Embryonic facial prominence (tissue), 1 donor: Measurements from ENCODE around the gene TMEM134.
"Not testable (repeated sequence)": the region's sequence is repeated elsewhere in the genome, so short reads cannot be mapped to it uniquely, and the experiment has no call there.

Source experiments
- DNase-seq: peaks from one replicate; pipeline ENCODE4 v3.0.0-alpha.2; 2016; ENCODE audit errors: extremely low spot score

The TMEM134 gene, protein sequence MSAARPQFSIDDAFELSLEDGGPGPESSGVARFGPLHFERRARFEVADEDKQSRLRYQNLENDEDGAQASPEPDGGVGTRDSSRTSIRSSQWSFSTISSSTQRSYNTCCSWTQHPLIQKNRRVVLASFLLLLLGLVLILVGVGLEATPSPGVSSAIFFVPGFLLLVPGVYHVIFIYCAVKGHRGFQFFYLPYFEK

DNA sequence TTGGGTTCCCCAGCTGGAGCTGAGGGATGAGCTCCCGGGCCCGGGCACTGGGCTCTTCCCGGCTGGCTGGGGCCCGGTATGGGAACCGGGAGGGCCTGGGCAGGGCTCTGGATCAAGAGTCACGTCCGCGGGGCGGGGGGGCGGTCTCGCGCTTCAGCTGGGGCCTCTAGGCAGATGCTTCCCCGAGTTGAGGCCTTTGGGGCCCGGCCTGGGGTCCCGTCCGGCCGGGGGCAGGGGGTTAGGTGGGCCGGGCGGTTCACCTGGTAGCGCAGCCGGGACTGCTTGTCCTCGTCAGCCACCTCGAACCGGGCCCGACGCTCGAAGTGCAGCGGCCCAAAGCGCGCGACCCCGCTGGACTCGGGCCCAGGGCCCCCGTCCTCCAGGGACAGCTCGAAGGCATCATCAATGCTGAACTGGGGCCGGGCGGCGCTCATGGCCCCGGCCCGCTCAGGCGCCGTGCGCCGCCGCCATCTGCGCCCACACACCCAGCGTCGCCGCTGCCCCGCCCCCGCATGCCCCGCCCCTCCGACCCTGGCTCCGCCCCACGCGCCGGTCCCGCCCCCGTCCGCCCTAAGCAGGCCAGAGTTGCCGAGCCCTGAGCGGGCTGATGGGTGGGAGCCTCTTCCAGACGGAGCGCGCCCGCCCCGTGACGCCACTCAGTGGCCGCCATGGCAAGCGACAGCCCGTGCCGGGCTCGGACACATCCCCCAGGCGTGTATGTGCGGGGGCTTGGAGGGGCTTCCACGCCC, at the start of gene TMEM134:
TMEM134 (minus strand) TSS at position 493 of the 749 bp plus-strand sequence; CDS start at position 434, 59 bp downstream.
- peak; percentile 82 for DNase-seq

GRCh38 chr11:67517784-67518552, 48.9 kb upstream of the TMEM134 start:
- no peak for DNase-seq

GRCh38 chr11:67516806-67517205, 47.8 kb upstream of the TMEM134 start:
- DNase-seq = no peak

DNA sequence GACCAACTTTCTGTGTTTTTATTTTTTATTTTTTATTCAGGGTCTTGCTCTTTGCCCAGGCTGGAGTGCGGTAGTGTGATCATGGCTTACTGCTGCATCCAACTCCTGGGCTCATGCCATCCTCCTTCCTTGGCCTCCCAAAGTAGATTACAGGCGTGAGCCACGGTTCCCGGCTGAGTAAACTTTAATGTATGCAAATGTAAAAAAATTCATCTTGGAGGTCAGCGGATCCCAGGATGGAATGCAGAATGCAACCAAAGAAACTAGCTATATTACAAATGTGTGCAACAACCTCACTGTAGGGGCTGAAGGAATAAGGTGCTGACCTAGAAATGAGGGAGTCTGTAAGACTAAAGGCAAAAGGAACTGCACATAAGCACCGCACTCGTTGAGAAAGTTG, 45.1 kb upstream of the TMEM134 start:
- no peak for DNase-seq

GRCh38 chr11:67511558-67511957, 42.5 kb upstream of the TMEM134 start:
- not testable (repeated sequence) for DNase-seq

DNA sequence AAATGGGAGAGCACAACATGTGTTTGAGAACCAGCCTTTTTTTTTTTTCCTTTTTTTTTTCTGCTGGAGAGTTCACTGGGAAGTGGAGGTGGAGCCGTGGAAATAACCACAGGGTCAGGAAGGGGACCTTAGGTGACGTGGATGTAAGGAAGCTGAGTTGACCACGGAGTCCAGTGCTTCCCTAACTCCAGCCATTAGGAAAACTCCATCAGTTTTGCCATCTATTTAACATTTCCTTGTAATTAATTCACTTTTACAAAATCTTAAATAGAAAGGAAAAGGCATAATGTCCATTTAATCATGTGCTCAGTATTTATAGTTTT, 40.9 kb upstream of the TMEM134 start:
- DNase-seq = no peak

- DNase-seq = peak; percentile 92
Observed at GRCh38 chr11:67508486-67509121, 39.6 kb upstream of the TMEM134 start.

DNA sequence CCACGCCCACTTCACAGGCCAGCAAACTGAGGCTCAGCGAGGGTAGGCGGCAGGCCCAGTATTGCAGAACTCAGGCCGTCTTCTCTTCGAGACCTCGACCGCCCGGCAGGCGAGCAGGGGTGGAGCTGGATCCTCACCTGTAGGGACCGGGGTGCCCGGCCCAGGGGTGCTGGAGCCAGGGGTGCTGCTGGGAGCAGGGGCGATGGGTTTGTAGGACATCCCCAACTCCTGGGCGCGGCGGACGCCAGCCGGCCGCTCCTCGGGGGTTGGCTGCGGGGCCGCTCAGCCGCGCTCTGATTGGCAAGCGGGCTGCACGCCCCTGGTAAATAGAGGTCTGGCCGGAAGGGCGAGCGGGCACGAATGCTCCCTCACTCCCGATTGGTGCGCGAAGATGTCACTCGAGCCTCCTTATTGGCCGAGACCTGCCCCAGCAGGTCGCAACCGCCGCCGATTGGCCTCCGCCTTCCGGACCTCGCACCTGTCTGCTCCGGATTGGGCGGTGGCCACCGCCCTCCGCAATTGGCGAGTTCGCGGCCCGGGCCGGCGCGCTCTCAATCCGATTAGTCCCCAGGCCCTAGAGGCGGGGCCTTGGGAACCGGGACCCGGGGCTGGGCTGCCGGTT, 38.9 kb upstream of the TMEM134 start, which contains the start of gene CDK2AP2:
CDK2AP2 (minus strand) TSS at position 299 of the 622 bp plus-strand sequence; CDS start at position 219, 80 bp downstream.
- peak; percentile 90 for DNase-seq

- no peak for DNase-seq
Observed at GRCh38 chr11:67507242-67507863, 38.3 kb upstream of the TMEM134 start.

DNA sequence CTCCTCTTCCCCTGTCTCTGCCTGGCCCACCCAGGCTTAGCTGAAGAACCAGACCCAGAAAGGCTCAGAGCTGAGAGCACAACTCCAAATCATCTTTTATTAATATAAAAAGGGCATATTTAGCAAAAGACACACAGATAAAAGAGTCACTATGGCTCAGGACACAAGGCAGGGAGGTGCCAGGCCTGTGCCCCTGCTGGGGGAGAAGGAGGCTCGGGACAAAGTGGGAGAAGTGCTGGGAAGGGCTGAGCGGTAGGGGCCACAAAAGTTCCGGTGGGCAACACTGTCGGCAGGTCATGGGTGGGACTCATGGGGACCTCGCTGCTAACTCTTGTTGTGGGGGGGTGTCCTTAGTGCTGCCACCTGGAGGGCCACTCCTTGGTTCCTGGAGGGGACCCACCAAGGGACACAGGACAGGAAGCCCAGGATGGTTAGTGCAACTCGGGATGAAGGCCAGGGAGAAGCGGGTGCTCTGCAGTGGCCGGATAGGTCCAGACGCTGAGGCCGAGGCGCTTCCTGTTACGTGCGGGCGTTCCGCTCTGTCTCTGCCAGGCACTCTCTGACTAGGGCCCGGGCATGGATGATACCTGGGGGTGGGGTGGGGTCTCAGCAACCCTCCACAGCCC, 37.5 kb upstream of the TMEM134 start:
- no peak for DNase-seq

GRCh38 chr11:67505605-67506396, 36.8 kb upstream of the TMEM134 start:
- DNase-seq = peak; percentile 28

- DNase-seq = no peak
Observed at GRCh38 chr11:67504950-67505581, 36.0 kb upstream of the TMEM134 start, which contains the start of gene PITPNM1. Gene PITPNM1, minus strand, starts transcription at chr11:67505363. Its CDS starts 1,183 bp downstream, at chr11:67504180.

DNA sequence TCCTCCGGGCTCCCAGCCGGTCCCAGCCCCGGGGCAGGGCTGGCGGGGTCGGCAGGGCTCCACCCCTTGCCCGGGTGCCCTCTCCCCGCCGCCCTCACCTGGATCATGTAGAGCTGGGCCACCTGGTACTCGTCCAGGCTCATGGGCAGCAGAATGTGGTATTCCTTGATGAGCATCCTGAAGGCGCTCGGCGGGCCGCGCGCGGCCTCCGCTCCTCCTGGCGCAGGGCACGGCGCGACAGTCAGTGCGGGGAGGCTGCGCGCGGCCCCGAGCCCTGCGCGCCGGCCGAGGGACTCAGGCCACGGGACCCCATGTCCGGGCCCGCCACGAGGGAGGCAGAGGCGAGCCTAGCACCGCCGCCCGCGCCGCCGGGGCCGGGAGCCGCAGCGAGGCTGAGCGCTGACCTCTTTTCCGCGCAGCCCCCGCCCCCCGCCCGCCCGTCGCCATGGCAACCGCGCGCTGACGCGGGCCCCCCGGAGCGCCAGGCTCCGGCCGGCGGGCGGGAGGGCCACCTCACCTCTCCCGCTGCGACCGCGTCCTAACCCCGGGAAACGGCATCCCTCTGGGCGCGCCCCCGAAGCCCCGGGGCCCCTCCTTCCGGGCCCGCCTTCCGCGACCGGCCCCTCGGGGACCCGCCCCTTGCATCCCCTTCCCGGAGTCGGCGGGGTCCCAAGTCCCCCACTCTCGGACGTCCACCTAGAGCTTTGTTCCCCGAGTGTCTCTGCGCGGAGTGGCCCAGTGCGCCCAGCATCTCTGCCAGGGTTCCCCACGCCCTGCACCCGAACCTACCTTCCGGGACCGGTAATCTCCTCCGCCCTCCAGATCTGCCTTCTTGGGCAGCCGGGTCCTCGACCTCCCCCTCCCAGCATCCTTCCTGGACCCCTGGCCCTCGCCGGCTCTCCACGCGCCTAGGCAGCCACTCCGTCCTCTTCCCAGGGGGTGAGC, 35.2 kb upstream of the TMEM134 start:
- DNase-seq = no peak

- DNase-seq = no peak
Observed at GRCh38 chr11:67503119-67504004, 34.3 kb upstream of the TMEM134 start.

- no peak for DNase-seq
Observed at GRCh38 chr11:67502328-67502979, 33.4 kb upstream of the TMEM134 start.

DNA sequence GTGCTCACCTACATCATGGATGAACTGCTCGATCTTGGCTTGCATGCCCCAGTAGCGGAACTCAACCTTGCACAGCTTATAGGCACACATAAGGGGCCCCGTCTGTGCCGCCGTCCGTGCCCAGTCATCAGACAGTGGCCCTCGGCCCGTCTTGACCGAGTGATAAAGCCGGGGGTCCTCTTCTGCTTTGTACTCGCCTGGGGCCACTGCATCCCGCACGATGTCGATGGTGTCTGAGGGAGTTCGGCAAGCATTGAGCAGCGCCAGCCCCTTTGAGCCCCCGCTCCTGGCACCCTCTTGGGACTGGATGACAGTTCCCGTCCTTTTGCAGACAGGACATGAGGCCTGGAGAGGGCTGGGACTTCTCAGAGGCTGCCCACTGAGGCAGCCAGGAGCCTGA, 32.8 kb upstream of the TMEM134 start:
- DNase-seq = no peak
